ENCODE measurements around the gene PTPRM. TPM values are rescaled to one million over a fixed set of nuclear protein-coding genes. Genes with fewer than 3 reads are reported as not detected.

PTPRM gene
- total and polyA plus RNA-seq, 2 of the 4 experiments (the other 2 are of a cell fraction) = 28.3 to 51.2 TPM

DNA sequence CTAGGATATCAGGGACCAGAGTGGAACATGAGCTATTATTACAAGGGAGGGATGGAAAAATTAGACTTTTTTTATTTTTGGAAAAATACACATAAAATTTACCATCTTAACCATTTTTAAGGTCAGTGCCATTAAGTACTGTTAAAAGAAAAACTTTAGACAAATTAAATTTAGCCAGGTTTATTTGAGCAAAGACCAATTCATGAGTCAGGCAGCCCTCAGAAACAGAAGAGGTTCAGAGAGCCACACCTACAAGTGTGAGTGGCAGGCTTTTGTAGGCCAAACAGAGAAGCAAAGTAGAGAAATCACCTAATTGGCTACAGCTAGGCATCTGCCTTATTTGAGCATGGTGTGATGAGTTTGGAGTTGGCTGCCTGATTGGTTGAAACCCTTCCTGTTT, 740.8 kb downstream of the PTPRM start:
- no peak overlapping the region for H2BK20ac ChIP-seq (ENCODE audit: low read depth, low read length)
- no peak overlapping the region for H2AK5ac ChIP-seq (ENCODE audit: low read depth, low read length)
- ATAC-seq (ENCODE audit: low read depth) (no peak), DNase-seq (no peak)
- no peaks in the 10 kb centered on the region for H4K20me1 ChIP-seq (ENCODE audit: insufficient read depth, low read length)
- POLR2A ChIA-PET (ENCODE audit: unreplicated experiment) = no interaction called here
- no peaks in the 10 kb centered on the region for H3K4me1 ChIP-seq (ENCODE audit: control insufficient read depth, insufficient read depth, low read length)
- dilution Hi-C loops (cut with HindIII; ENCODE audit: low sequenced_read_pairs, unreplicated experiment) (no loop called here), in situ Hi-C loops (cut with MboI; ENCODE audit: low sequenced_read_pairs) (no loop called here), intact Hi-C loops (cut with micrococcal nuclease) (no loop called here)
- no peak overlapping the region for H3K4me3 ChIP-seq (ENCODE audit: insufficient read depth, low read depth, low read length)
- H3K14ac ChIP-seq (replicated peaks; ENCODE audit: low read depth, low read length) = no peak overlapping the region
- no TSS peak for BruUV-seq (replicated peaks)
- no peaks in the 10 kb centered on the region for H3K79me1 ChIP-seq (ENCODE audit: low read depth in 1 of 2, low read length in 2 of 2)
- H3K23ac ChIP-seq (ENCODE audit: low read depth, low read length) = no peak overlapping the region
- 0 out of 2 replicates have a peak, but pooled peaks cover 3% of the 10 kb centered on the region for H3K9me1 ChIP-seq (ENCODE audit: insufficient read depth, low read length)
- H3K9ac ChIP-seq (ENCODE audit: low read depth, low read length) = no peak overlapping the region
- no peak overlapping the region for H4K5ac ChIP-seq (ENCODE audit: low read depth, low read length)
- H3K4ac ChIP-seq (ENCODE audit: low read depth, low read length) = no peak overlapping the region
- H3K9me3 ChIP-seq (ENCODE audit: control insufficient read depth, insufficient read depth, low read length) = no peaks in the 10 kb centered on the region
- no peak overlapping the region for H2AFZ ChIP-seq (replicated peaks; ENCODE audit: low read length, poor library complexity)
- TF ChIP-seq, protein P1, sequence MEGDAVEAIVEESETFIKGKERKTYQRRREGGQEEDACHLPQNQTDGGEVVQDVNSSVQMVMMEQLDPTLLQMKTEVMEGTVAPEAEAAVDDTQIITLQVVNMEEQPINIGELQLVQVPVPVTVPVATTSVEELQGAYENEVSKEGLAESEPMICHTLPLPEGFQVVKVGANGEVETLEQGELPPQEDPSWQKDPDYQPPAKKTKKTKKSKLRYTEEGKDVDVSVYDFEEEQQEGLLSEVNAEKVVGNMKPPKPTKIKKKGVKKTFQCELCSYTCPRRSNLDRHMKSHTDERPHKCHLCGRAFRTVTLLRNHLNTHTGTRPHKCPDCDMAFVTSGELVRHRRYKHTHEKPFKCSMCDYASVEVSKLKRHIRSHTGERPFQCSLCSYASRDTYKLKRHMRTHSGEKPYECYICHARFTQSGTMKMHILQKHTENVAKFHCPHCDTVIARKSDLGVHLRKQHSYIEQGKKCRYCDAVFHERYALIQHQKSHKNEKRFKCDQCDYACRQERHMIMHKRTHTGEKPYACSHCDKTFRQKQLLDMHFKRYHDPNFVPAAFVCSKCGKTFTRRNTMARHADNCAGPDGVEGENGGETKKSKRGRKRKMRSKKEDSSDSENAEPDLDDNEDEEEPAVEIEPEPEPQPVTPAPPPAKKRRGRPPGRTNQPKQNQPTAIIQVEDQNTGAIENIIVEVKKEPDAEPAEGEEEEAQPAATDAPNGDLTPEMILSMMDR (conservative IDR thresholded peaks at IDR 0.05; ENCODE audit: low read depth, low read length) = no peak
- TF ChIP-seq POLR2A (IDR thresholded peaks at IDR 0.05; ENCODE audit: low read depth, low read length) (no peak), RAD21 (IDR thresholded peaks at IDR 0.05; ENCODE audit: low read length) (no peak), SMC3 (IDR thresholded peaks at IDR 0.05; ENCODE audit: low read depth, low read length) (no peak)
- H3K36me3 ChIP-seq (ENCODE audit: control insufficient read depth, insufficient read depth, low read length) = 0 out of 2 replicates have a peak, but pooled peaks cover 2% of the 10 kb centered on the region
- no peak overlapping the region for H2BK15ac ChIP-seq (ENCODE audit: low read depth, low read length)
- no peaks in the 10 kb centered on the region for H3K27me3 ChIP-seq (ENCODE audit: control insufficient read depth, insufficient read depth, low read length)
- H3K18ac ChIP-seq (ENCODE audit: low read depth, low read length) = no peak overlapping the region
- H2BK120ac ChIP-seq (ENCODE audit: low read depth, low read length) = no peak overlapping the region
- H3K27ac ChIP-seq (ENCODE audit: insufficient read depth, low read length) = no peak overlapping the region
- H2BK5ac ChIP-seq (ENCODE audit: low read depth, low read length, poor library complexity, severe bottlenecking) = no peak overlapping the region
- H4K8ac ChIP-seq (ENCODE audit: low read depth in 2 of 2, low read length in 2 of 2) = no peak overlapping the region
- H4K91ac ChIP-seq (ENCODE audit: insufficient read depth, low read depth, low read length) = no peak overlapping the region
- H2AK9ac ChIP-seq (replicated peaks; ENCODE audit: low read depth, low read length, poor library complexity) = no peak overlapping the region
- H3K4me2 ChIP-seq (ENCODE audit: low read depth, low read length) = no peak overlapping the region
- CTCF ChIA-PET = interaction anchor here (0.7 to 1.1 kb wide), 2 partner anchors 10 to 15 kb away, joined by 3 read pairs; no protein-coding TSS in a partner anchor
- no peak overlapping the region for H3K56ac ChIP-seq (ENCODE audit: extremely low read depth, insufficient read depth, low read length)
